Activated CD4-positive, alpha-beta T cell treated with anti-CD3 and anti-CD28 coated beads, Interleukin-2, amount 10 ng/mL, durations not matched to agents 7 days and 5 days (primary cell): ENCODE results near the gene NBDY. TPM values are rescaled to one million over a fixed set of nuclear protein-coding genes. Genes with fewer than 3 reads are reported as not detected.

Source experiments
- CTCF ChIA-PET: fragments of 350-600 bp; sonication (Branson Sonifier 250); formaldehyde crosslinking; loops from one replicate; lab custom pipeline; 2021; ENCODE audit warnings: antibody characterized with exemption; lab: Charles Lee
- POLR2A ChIA-PET: fragments of 350-600 bp; sonication (Branson Sonifier 250); formaldehyde crosslinking; loops from one replicate; lab custom pipeline; 2021; ENCODE audit warnings: antibody characterized with exemption; lab: Charles Lee
- DNase-seq: peaks from one replicate; pipeline ENCODE4 v3.0.0-alpha.2; 2020
- H3K27ac Mint-ChIP-seq: one replicate; pipeline ENCODE4 v1.8.0; 2021; ENCODE audit warnings: mild to moderate bottlenecking, moderate library complexity, mixed read lengths
- H3K27me3 Mint-ChIP-seq: one replicate; pipeline ENCODE4 v1.8.0; 2021; ENCODE audit warnings: mixed read lengths
- H3K36me3 Mint-ChIP-seq: one replicate; pipeline ENCODE4 v1.8.0; 2021; ENCODE audit warnings: low read depth, mixed read lengths
- H3K4me1 Mint-ChIP-seq: one replicate; pipeline ENCODE4 v1.8.0; 2021; ENCODE audit warnings: mixed read lengths
- H3K4me3 Mint-ChIP-seq: one replicate; pipeline ENCODE4 v1.8.0; 2021; ENCODE audit warnings: mild to moderate bottlenecking, moderate library complexity, mixed read lengths
- H3K9me3 Mint-ChIP-seq: one replicate; pipeline ENCODE4 v1.8.0; 2021; ENCODE audit warnings: mixed read lengths
- total RNA-seq, 2 experiments: library from RNA; stranded (reverse); gene quantifications; one replicate each; pipeline ENCODE4 v1.2.3, GENCODE V29; 2021

The NBDY gene
- total RNA-seq, 2 experiments from 2014 or later = 41.1 to 44.2 TPM

GRCh38 chrX:56793112-56793430 is 64.0 kb downstream of the NBDY start:
- CTCF ChIA-PET = interaction anchor here (1.0 to 1.2 kb wide), 3 partner anchors 10 to 202 kb away, joined by 3 to 4 read pairs (median 3); partner anchors contain the start of gene SPIN3
- Mint-ChIP-seq H3K9me3 (no peaks in the 10 kb centered on the region), H3K27me3 (no peaks in the 10 kb centered on the region), H3K4me3 (no peak overlapping the region), H3K4me1 (peaks cover 53% of the 10 kb centered on the region), H3K36me3 (peaks cover 11% of the 10 kb centered on the region), H3K27ac (no peak overlapping the region)
- no peak for DNase-seq
- POLR2A ChIA-PET = no interaction called here

- POLR2A ChIA-PET = no interaction called here
- H3K36me3 Mint-ChIP-seq = peaks cover 11% of the 10 kb centered on the region
- no peak overlapping the region for H3K4me3 Mint-ChIP-seq
- H3K27ac Mint-ChIP-seq = peak overlapping the region; percentile 3
- no peak for DNase-seq
- H3K4me1 Mint-ChIP-seq = peaks cover 55% of the 10 kb centered on the region
- no peaks in the 10 kb centered on the region for H3K27me3 Mint-ChIP-seq
- no peaks in the 10 kb centered on the region for H3K9me3 Mint-ChIP-seq
- CTCF ChIA-PET = interaction anchor here (0.9 to 1.1 kb wide), 4 partner anchors 9 to 201 kb away, joined by 3 read pairs; partner anchors contain the start of gene SPIN3
Observed at GRCh38 chrX:56793521-56794320, 64.7 kb downstream of the NBDY start.

- H3K27me3 Mint-ChIP-seq = no peaks in the 10 kb centered on the region
- no peaks in the 10 kb centered on the region for H3K9me3 Mint-ChIP-seq
- peak overlapping the region; percentile 13 for H3K27ac Mint-ChIP-seq
- H3K4me1 Mint-ChIP-seq = peaks cover 54% of the 10 kb centered on the region
- CTCF ChIA-PET = interaction anchor here (0.7 to 1.1 kb wide), 3 partner anchors 31 to 201 kb away, joined by 3 read pairs; partner anchors contain the start of gene SPIN3
- H3K4me3 Mint-ChIP-seq = no peak overlapping the region
- POLR2A ChIA-PET = no interaction called here
- peaks cover 10% of the 10 kb centered on the region for H3K36me3 Mint-ChIP-seq
- DNase-seq = no peak
Observed at GRCh38 chrX:56794404-56795230, 65.6 kb downstream of the NBDY start.

GRCh38 chrX:56795309-56795868 is 66.3 kb downstream of the NBDY start:
- no peak for DNase-seq
- H3K4me3 Mint-ChIP-seq = no peak overlapping the region
- ChIA-PET POLR2A (no interaction called here), CTCF (interaction anchor here (0.7 kb wide), 1 partner anchor 183 kb away, joined by 3 read pairs; no protein-coding TSS in a partner anchor)
- peaks cover 12% of the 10 kb centered on the region for H3K36me3 Mint-ChIP-seq
- no peak overlapping the region for H3K27ac Mint-ChIP-seq
- H3K4me1 Mint-ChIP-seq = peaks cover 60% of the 10 kb centered on the region
- no peaks in the 10 kb centered on the region for H3K27me3 Mint-ChIP-seq
- H3K9me3 Mint-ChIP-seq = no peaks in the 10 kb centered on the region

DNA sequence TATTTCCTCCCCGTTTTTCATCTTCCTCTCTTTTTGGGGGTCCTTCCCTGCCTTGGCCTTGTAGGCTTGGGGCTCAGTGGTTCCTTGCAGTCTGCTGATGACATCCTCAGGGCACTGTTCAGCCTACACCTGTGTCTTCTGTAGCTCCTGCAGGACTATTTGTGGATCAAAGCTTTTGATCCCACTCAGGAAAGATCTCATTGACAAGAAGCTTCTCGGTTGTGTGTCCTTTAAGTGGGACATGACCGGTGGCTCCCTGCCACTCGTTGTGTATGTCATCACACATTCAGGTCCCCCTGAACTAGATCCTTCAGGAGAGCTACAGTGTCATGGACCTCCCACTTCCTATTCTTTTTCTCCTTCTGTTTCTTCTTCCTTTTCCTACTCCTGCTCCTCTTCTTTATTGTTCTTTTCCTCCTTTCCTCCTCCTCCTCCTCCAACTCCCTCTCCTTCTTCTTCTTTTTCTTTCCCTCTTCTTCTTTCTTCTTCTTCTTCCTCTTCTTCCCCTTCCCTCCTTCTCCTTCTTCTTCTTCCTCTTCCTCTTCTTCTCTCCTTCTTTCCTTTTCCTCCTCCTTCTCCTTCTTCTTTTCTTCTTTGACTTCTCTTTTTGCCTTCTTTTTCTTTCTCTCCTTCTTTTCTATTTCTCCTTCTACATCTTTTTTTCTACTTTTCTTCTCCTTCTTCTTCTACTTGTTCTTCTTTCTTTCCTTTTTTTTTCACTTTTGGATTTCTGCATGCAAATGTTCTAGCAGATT is 67.8 kb downstream of the NBDY start:
- no peak for DNase-seq
- peaks cover 68% of the 10 kb centered on the region for H3K4me1 Mint-ChIP-seq
- no peaks in the 10 kb centered on the region for H3K9me3 Mint-ChIP-seq
- ChIA-PET CTCF (no interaction called here), POLR2A (no interaction called here)
- H3K27ac Mint-ChIP-seq = peak overlapping the region; percentile 78
- H3K36me3 Mint-ChIP-seq = peaks cover 21% of the 10 kb centered on the region
- no peaks in the 10 kb centered on the region for H3K27me3 Mint-ChIP-seq
- no peak overlapping the region for H3K4me3 Mint-ChIP-seq

DNA sequence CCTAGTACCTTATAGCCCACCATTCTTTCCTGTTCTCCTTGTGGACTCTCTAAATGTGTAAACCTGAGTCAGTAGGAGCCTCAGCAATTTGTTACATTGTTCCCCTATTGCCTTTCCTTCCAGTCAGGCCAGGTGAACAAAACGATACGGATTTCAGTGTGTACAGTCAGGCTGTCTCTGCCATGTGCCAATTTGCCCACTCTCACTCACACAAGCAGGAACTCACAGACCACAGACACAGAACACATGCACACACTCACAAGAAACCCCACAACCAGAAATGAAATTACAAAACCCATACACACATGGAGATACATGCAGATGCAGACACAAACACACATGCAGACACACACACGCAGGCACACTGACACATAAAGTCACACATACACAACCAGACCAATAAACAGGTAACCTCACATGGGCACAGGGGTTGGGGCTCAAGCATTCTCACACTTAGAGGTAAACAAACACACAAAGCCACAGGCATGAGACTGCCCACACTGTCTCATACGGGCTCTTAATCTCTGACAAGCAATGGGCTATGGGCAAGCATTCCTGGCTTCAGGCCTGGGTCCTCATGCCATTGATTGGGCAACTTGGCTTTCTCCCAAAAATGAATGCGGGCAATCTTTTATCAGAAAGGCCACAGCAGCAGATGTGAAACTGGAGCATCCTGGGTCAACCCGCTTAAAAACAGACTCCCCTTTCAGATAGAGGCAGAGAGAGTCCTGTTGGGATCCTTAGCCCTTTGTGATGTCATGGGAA is 68.7 kb downstream of the NBDY start:
- CTCF ChIA-PET = no interaction called here
- Mint-ChIP-seq H3K27me3 (no peaks in the 10 kb centered on the region), H3K27ac (peak overlapping the region; percentile 81), H3K4me3 (no peak overlapping the region), H3K36me3 (peaks cover 18% of the 10 kb centered on the region), H3K9me3 (no peaks in the 10 kb centered on the region), H3K4me1 (peaks cover 63% of the 10 kb centered on the region)
- POLR2A ChIA-PET = no interaction called here
- DNase-seq = no peak

DNA sequence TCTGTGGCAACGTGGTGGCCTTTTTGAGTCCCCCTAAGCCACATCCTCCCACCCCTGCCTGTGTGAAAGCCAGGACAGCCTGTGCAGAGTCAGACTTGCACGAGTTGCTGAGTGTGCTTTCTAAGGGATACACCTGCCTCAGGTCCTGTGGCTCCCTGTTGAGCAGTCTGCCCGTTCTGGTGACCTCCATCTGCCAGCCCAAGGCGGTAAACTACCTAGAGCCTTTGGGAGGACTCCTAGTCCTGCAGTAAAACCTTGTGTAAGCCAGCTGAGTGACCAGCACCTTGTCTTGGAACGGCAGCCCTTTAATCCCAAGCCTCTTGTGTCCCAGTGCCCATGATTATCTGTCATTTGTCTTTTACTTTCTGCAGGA is 69.3 kb downstream of the NBDY start:
- H3K9me3 Mint-ChIP-seq = no peaks in the 10 kb centered on the region

DNA sequence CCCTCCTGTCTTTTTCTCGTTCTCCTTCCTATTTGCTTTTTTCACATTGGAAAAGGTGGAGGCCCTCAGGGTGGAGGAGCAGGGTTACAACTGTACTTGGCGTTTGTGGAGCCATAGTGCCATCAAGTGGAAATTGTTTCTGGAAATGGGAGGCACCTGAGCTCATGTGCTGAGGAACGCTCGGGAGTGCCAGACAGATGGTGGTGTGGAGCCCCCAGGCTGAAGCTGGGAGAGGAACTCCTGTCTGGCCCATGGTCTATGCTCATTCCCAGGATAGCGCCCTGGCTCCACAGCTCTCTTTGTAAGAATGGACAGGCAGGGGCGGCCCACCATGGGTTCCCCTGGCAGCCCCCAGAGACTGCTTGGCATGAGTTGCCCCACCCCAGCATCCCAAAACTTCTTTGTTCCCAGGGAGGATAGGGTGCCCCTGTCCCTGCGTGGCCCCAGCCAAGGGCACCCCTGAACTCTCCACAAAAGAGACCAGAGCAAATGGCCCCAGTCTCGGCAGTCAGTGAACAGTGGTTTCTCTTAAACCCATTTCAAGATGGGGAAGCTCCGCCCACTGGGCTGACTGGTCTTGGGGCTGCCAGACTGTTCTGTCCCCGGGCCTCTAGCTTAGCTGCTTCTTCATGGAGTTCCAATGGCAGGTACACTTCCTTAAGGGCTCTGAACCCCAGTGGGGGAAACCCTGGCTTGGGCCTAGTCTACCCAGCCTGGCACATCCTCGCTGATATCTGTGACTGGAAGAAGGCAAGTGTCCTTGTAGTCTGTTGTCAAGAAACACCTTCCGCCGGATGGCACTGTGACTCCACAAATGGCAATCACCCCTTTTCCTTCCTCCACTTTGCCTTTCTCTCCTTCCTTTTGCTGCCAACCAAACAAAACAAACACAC is 70.1 kb downstream of the NBDY start:
- Mint-ChIP-seq H3K27ac (peak overlapping the region; percentile 94), H3K4me3 (peak overlapping the region; percentile 28), H3K4me1 (peaks cover 62% of the 10 kb centered on the region), H3K27me3 (no peaks in the 10 kb centered on the region), H3K36me3 (peaks cover 18% of the 10 kb centered on the region), H3K9me3 (no peaks in the 10 kb centered on the region)
- DNase-seq = peak; percentile 43
- ChIA-PET CTCF (interaction anchor here (0.9 kb wide), 1 partner anchor 11 kb away, joined by 4 read pairs; no protein-coding TSS in a partner anchor), POLR2A (no interaction called here)

More for the DNA sequence above, 69.3 kb downstream of the NBDY start:
- H3K27me3 Mint-ChIP-seq = no peaks in the 10 kb centered on the region
- CTCF ChIA-PET = interaction anchor here (0.9 kb wide), 1 partner anchor 10 kb away, joined by 4 read pairs; no protein-coding TSS in a partner anchor
- no peak for DNase-seq
- H3K4me3 Mint-ChIP-seq = no peak overlapping the region
- H3K36me3 Mint-ChIP-seq = peaks cover 18% of the 10 kb centered on the region
- POLR2A ChIA-PET = no interaction called here
- H3K27ac Mint-ChIP-seq = no peak overlapping the region
- H3K4me1 Mint-ChIP-seq = peaks cover 61% of the 10 kb centered on the region

DNA sequence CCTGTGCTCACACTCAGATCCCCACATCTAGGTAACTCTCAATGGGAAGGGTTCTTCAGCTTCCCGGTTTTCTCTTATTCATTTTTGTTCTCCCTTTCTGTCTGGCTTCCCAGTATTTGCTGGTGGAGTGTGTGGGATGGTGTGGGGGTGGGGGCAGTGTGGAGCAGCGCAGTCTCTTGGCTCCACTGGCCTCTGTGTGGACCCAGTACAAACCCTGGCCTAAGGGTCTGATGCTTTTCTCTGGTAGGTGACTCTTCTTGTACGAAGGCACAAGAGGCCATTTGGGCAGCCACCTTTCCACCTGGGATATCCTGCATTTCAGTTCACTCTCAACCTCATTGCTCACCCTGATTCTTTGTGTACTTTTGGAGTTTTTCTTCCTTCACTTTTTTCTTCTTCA is 71.3 kb downstream of the NBDY start:
- CTCF ChIA-PET = interaction anchor here (0.7 kb wide), 1 partner anchor 33 kb away, joined by 3 read pairs; no protein-coding TSS in a partner anchor
- peak overlapping the region; percentile 94 for H3K27ac Mint-ChIP-seq
- no peaks in the 10 kb centered on the region for H3K27me3 Mint-ChIP-seq
- H3K9me3 Mint-ChIP-seq = no peaks in the 10 kb centered on the region
- POLR2A ChIA-PET = no interaction called here
- peaks cover 18% of the 10 kb centered on the region for H3K36me3 Mint-ChIP-seq
- no peak overlapping the region for H3K4me3 Mint-ChIP-seq
- H3K4me1 Mint-ChIP-seq = peaks cover 57% of the 10 kb centered on the region
- no peak for DNase-seq

DNA sequence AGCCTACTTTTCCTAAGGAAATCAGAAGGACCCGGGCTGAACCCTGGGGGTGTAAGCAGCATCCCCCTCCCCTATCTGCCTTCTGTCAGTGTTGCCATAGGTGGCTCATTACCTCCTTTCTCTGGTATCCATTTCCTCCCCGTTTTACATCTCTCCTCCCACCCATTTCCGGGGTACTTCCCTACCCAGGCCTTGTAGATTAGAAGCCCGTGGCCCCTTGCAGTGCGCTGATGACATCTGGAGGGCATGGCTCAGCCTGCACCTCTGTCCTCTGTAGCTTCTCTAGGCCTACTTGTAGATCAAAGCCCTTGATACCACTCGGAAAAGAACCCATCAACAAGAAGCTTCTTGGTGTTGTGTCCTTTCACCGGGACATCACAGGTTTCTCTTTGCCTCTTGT is 71.8 kb downstream of the NBDY start:
- CTCF ChIA-PET = interaction anchor here (0.6 to 0.7 kb wide), 2 partner anchors 12 to 33 kb away, joined by 3 read pairs; no protein-coding TSS in a partner anchor
- peaks cover 57% of the 10 kb centered on the region for H3K4me1 Mint-ChIP-seq
- no peaks in the 10 kb centered on the region for H3K27me3 Mint-ChIP-seq
- peak overlapping the region; percentile 94 for H3K27ac Mint-ChIP-seq
- peak; percentile 60 for DNase-seq
- H3K4me3 Mint-ChIP-seq = peak overlapping the region; percentile 50
- H3K9me3 Mint-ChIP-seq = no peaks in the 10 kb centered on the region
- peaks cover 20% of the 10 kb centered on the region for H3K36me3 Mint-ChIP-seq
- POLR2A ChIA-PET = no interaction called here

DNA sequence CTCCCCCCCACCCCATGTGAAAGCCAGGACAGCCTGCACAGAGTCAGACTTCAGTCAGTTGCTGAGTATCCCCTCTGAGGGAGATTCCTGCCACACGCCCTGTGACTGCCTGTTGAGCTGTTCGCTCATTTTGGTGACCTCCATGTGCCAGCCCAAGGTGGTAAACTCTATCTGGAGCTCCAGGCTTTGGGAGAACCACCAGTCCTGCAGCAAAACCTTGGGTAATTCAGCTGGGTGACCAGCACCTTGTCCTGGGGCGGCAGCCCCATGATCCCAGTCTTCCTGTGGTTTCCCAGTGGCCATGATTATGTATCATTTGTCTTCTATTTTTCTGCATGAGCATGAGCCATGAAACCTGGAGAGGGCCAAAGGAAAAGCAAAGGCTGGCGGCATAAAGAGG is 73.4 kb downstream of the NBDY start:
- CTCF ChIA-PET = interaction anchor here (0.8 to 2.3 kb wide), 4 partner anchors 9 to 176 kb away, joined by 3 to 10 read pairs (median 3); no protein-coding TSS in a partner anchor
- Mint-ChIP-seq H3K9me3 (no peaks in the 10 kb centered on the region), H3K36me3 (peaks cover 25% of the 10 kb centered on the region), H3K4me1 (peaks cover 51% of the 10 kb centered on the region), H3K27me3 (no peaks in the 10 kb centered on the region), H3K27ac (peak overlapping the region; percentile 13), H3K4me3 (no peak overlapping the region)
- no peak for DNase-seq
- POLR2A ChIA-PET = no interaction called here
